GM19351 (cell line): ENCODE measurements around the gene PLB1.
"Not testable (repeated sequence)": the region's sequence is repeated elsewhere in the genome, so short reads cannot be mapped to it uniquely, and the experiment has no call there.

Experiments used
- ATAC-seq: cut with Tn5 transposase; IDR thresholded peaks from one replicate; pipeline ENCODE4 v1.9.1; 2021; ENCODE audit warnings: mild to moderate bottlenecking, moderate library complexity; ENCODE audit not compliant: unreplicated experiment

Gene PLB1

DNA sequence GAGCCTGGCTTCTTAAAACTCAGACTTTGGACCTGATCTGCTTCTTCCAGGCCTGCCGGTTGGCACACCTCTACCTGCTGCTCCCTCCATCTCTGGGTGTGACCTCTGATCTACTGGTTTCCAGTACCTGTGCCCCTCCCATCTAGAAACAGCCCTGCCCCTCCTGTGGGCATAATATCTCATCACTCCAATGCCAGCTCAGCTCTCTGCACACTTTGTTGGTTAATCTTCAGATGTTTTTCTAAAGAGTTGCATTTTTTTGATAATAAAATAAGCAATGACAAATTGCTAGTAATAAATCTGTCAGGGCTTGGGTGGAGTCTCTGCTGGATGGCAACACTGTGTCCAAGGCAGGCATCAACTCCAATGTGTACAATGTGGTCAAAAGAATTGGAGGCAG, 166.2 kb downstream of the PLB1 start:
- ATAC-seq, result no peak

DNA sequence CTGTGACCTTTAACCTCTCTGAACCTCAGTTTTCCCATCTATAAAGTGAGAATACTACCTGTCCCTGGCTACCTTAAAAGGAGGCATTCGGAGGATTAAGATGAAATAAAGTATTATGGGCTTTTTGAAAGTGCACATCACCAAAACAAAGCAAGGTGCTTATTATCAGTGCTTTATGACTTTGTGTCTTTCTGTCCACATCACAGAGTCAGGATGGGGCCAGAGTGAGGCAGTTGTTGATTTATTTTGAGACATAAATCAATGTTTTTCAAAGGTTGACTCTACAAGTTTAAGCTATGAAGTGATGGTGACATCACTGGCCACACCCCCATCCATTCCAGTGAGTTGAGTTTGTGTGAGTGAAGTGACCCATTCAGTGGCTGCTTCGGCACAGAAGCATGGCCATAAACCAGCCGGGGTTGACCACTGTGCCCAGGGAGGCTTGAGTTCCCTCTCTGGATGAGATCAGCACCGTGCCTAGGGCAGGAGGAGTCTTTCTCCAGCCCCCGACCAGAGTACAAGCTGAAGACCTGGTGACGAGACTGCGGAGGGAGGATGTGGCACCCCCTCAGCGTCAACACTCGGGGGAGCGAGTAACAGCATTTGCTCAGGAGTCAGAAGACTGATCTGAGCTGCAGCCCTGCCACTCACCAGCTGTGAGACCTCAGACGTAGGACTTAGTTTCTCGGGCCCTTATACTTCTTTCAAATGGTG, 166.8 kb downstream of the PLB1 start:
- no peak for ATAC-seq

GRCh38 chr2:28663359-28663758, 167.5 kb downstream of the PLB1 start:
- no peak for ATAC-seq

GRCh38 chr2:28664120-28664842, 168.4 kb downstream of the PLB1 start:
- ATAC-seq, result no peak

DNA sequence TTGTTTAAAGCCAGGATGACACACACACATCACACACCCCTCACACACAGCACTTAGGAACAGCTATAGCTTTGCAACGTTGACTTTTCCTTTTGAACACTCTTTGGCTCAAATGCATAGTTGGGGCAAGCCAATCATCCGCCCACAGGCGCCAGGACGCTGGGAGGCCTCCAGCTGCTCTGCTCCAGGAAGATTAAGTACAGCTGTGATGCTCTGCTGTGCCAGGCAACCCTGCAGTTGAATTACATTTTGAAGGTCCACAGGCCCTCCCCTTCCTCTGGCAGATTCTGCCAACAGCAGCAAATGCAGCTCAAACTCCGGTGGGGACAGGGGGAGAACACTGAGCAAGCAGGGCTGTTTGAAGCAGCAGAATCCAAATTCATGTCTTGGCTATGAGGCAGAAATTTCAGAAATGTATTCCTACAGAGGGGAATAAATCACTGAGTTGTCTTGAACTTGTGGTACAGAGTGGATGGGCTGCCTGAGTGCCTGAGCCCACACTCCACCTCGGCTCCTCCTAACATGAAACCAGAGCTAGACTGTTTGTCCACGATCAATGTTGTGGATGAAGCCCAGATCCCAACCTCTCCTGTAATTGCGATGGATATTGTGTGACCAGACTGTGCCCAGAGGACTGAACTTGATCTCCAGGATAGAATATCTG, 169.3 kb downstream of the PLB1 start:
- no peak for ATAC-seq

- ATAC-seq, result not testable (repeated sequence)
These were observed 170.0 kb downstream of the PLB1 start for GRCh38 chr2:28665811-28666377.

GRCh38 chr2:28666496-28667184, 170.8 kb downstream of the PLB1 start:
- no peak for ATAC-seq

- ATAC-seq, result no peak
These were observed 171.4 kb downstream of the PLB1 start for GRCh38 chr2:28667261-28667660.

GRCh38 chr2:28668106-28668814, 172.4 kb downstream of the PLB1 start:
- no peak for ATAC-seq

GRCh38 chr2:28668880-28669279, 173.0 kb downstream of the PLB1 start:
- ATAC-seq, result no peak

GRCh38 chr2:28670856-28671255, 175.0 kb downstream of the PLB1 start:
- ATAC-seq, result no peak

- no peak for ATAC-seq
These were observed 177.5 kb downstream of the PLB1 start for GRCh38 chr2:28673338-28673737.

GRCh38 chr2:28674062-28674712, 178.3 kb downstream of the PLB1 start:
- ATAC-seq, result no peak

DNA sequence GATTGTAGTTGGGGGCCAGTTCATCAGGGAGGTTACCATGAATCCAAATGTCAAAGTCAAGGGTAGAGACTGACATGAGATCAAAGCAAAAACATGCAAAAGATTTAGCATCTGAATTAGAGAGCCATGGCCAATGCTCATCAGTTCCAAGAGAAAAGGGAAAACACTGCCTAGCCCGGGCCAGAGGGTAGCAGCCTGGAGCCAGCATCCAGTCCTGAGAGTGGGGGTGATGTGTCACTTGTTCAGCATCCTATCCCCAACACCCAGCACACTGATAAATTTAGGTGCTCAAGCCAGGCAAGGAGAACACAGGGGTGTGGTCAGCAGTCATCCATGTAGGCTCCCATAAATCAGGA, 178.8 kb downstream of the PLB1 start:
- ATAC-seq, result no peak

DNA sequence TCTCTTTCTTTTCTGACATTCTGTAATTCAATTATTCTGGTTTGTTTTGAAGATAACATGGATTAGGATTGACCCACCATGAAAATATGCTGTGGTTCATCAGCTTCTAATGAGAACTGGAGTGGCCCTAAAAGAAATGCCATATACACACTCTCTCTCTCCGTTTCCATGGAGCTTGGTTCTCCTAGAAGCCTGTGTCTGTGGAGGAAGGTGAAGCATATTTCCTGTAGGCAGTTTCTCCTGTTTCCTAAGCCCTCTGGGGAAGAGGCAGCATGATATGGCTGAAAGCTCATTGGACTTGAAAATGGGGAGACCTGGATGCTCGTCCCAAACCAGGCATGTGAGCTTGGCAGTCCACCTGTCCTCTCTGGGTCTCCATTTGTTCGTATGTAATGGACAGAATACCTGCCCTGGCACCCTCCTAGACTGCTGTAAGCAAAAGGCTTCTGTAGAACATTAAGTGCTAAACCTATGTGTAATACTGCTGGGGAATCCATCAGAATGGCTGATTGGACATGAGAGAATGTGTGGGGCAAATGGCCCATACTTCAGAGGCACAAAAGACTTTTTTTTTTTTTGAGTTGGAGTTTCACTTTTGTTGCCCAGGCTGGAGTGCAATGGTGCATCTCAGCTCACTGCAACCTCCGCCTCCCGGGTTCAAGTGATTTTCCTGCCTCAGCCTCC, 180.4 kb downstream of the PLB1 start:
- ATAC-seq, result no peak

- no peak for ATAC-seq
These were observed 182.5 kb downstream of the PLB1 start for GRCh38 chr2:28678175-28678855.

DNA sequence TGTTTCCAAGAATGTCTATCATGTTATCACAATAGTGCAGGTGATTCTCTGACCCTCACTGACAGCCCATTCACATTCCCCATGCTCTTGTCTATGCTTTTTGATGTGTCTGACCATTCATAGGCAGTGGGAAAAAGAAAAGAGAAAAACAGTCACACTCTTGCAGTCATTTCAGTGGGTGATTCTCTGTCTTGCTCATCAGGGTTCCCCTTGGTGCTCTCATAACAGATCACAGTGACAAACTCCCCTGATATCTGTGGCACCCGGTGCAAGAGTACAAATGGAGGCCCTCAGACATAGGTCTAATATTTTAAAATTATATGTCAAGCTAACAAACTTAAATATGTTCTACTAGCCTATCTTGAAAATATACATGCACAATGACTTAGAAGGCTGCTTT, 183.1 kb downstream of the PLB1 start:
- ATAC-seq, result no peak

DNA sequence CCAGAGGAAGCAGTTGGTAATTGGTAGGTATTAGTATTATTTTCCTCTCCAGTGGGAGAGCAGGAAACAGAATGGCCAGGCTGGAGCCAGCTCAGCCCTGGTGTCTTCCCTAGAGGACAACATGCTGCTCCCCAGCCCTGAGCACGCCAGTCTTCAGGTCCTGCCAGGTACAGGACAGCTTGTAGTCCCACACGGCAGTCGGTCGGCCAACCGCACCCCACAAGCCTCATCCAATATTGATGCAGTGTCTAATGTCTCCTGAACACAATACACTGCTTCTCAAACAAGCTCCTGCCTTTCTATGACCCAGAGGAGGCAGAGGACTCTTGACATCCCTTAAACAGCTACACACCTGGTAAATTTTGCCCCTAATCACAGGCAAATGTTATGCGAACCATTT, 184.8 kb downstream of the PLB1 start:
- ATAC-seq, result no peak

GRCh38 chr2:28681158-28681571, 185.3 kb downstream of the PLB1 start:
- peak; percentile 95 for ATAC-seq
